Measurements from ENCODE around the gene MAST4. TPM values are rescaled to one million over a fixed set of nuclear protein-coding genes. Genes with fewer than 3 reads are reported as not detected.

Gene MAST4
- total and polyA plus RNA-seq, 4 donors, result 3.7 to 9.5 (median 6.5) TPM

- H3K36me3 ChIP-seq (ENCODE audit: control insufficient read depth in 4 of 4, insufficient read depth in 3 of 4, low read depth in 1 of 4, low read length in 3 of 4), result no peaks in the 10 kb centered on the region
- no peak overlapping the region for H3K27ac ChIP-seq (ENCODE audit: low read depth in 1 of 2, low read length in 2 of 2)
- H3K4me3 ChIP-seq (ENCODE audit: low read depth in 1 of 3, low read length in 3 of 3), result no peak overlapping the region
- H3K27me3 ChIP-seq (ENCODE audit: control insufficient read depth in 4 of 4, insufficient read depth in 4 of 4, low read length in 3 of 4), result no peaks in the 10 kb centered on the region
- H3K4me1 ChIP-seq (ENCODE audit: control insufficient read depth in 4 of 4, insufficient read depth in 4 of 4, low read length in 3 of 4), result no peaks in the 10 kb centered on the region
- TF ChIP-seq HNF4A (conservative IDR thresholded peaks at IDR 0.05), result no peak
- no peak for TF ChIP-seq NR2F2 (IDR thresholded peaks at IDR 0.05)
- TF ChIP-seq MAX (IDR thresholded peaks at IDR 0.05), result no peak
- TF ChIP-seq CTCF (IDR thresholded peaks at IDR 0.05; ENCODE audit: low read depth, low read length, missing input control), result no peak
- TF ChIP-seq FOXA1 (IDR thresholded peaks at IDR 0.05), result no peak
- TF ChIP-seq SP1 (IDR thresholded peaks at IDR 0.05), result no peak
- TF ChIP-seq EGR1 (IDR thresholded peaks at IDR 0.05; ENCODE audit: low read depth in 2 of 2), result no peak
- no peak for TF ChIP-seq JUND (IDR thresholded peaks at IDR 0.05)
- TF ChIP-seq TAF1 (conservative IDR thresholded peaks at IDR 0.05), result no peak
- TF ChIP-seq RXRA (IDR thresholded peaks at IDR 0.05), result no peak
- H3K9me3 ChIP-seq (ENCODE audit: control insufficient read depth in 4 of 4, low read length in 3 of 4), result no peaks in the 10 kb centered on the region
- no peak for DNase-seq (ENCODE audit: low spot score)
- 88% methylated on average over 7 of the region's 7 CpGs for WGBS
- no peak overlapping the region for H3K9ac ChIP-seq (ENCODE audit: low read depth in 1 of 2, low read length in 2 of 2)
Observed at GRCh38 chr5:66915531-66915930, 319.3 kb downstream of the MAST4 start.

- no peaks in the 10 kb centered on the region for H3K27me3 ChIP-seq (ENCODE audit: control insufficient read depth in 4 of 4, insufficient read depth in 4 of 4, low read length in 3 of 4)
- no peaks in the 10 kb centered on the region for H3K9me3 ChIP-seq (ENCODE audit: control insufficient read depth in 4 of 4, low read length in 3 of 4)
- no peaks in the 10 kb centered on the region for H3K36me3 ChIP-seq (ENCODE audit: control insufficient read depth in 4 of 4, insufficient read depth in 3 of 4, low read depth in 1 of 4, low read length in 3 of 4)
- H3K4me3 ChIP-seq (ENCODE audit: low read depth in 1 of 3, low read length in 3 of 3), result no peak overlapping the region
- H3K27ac ChIP-seq (ENCODE audit: low read depth in 1 of 2, low read length in 2 of 2), result no peak overlapping the region
- TF ChIP-seq RXRA (IDR thresholded peaks at IDR 0.05), result no peak
- no peak for TF ChIP-seq HNF4G (IDR thresholded peaks at IDR 0.05)
- TF ChIP-seq FOXA2 (IDR thresholded peaks at IDR 0.05), result no peak
- no peak for TF ChIP-seq CTCF (IDR thresholded peaks at IDR 0.05; ENCODE audit: low read depth, low read length, missing input control)
- TF ChIP-seq HNF4A (conservative IDR thresholded peaks at IDR 0.05), result no peak
- no peak for TF ChIP-seq MAX (IDR thresholded peaks at IDR 0.05)
- no peak for TF ChIP-seq GABPA (IDR thresholded peaks at IDR 0.05 in 1 of 2, conservative IDR thresholded peaks at IDR 0.05 in 1 of 2)
- no peak for TF ChIP-seq YY1 (IDR thresholded peaks at IDR 0.05)
- no peak for TF ChIP-seq ATF3 (IDR thresholded peaks at IDR 0.05)
- TF ChIP-seq RAD21 (IDR thresholded peaks at IDR 0.05), result no peak
- no peak for TF ChIP-seq JUND (IDR thresholded peaks at IDR 0.05)
- no peak for DNase-seq (ENCODE audit: low spot score)
- 88% methylated on average over 5 of the region's 5 CpGs for WGBS
- no peaks in the 10 kb centered on the region for H3K4me1 ChIP-seq (ENCODE audit: control insufficient read depth in 4 of 4, insufficient read depth in 4 of 4, low read length in 3 of 4)
- H3K9ac ChIP-seq (ENCODE audit: low read depth in 1 of 2, low read length in 2 of 2), result no peak overlapping the region
Observed at GRCh38 chr5:66922881-66923280, 326.7 kb downstream of the MAST4 start.

Measured in liver (tissue), 9 donors.